Measurements from ENCODE around the gene PACS1. TPM values are rescaled to one million over a fixed set of nuclear protein-coding genes. Genes with fewer than 3 reads are reported as not detected.

Gene PACS1
- total RNA-seq, 1 donor from 2014 or later, result 121 TPM

DNA sequence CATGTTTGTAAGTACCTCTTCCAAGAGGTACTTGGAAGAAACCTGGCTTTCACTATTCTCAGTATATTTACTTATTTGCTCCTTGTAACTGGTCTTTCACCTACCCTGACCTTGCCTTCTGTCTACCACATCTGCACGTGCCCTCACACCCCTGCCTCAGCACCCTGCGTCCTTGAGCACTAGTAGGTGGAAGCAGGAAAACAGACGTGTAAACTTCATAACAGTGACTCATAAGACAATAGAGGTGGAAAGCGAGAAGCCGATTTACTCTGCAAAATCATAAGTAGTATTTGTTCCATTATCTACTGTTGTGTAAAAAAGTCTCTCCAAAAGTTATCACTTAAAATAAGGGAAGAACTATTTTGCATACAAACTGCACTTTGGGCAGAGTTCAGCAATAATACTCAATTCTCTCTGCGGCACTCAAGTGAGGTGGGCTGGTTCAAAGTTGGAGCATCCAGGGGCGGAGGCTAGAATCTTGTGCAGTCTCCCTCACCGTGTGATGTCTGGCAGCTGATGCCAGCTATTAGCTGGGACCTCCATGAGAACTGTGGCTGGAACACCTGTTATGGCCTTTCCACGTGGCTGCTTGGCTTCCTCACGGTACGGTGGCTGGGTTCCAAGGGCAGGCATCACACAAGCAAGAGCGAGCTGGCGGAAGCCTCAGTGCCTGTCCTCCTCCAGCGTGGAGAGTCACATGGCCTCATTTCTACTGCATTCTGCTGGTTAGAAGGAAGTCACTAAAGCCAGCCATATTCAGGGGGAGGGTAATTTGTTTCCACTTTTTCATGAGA, 30.4 kb downstream of the PACS1 start:
- H3K27me3 Mint-ChIP-seq, result no peaks in the 10 kb centered on the region
- H3K9me3 Mint-ChIP-seq, result no peaks in the 10 kb centered on the region
- H3K4me3 Mint-ChIP-seq, result peak overlapping the region; percentile 70
- POLR2A ChIA-PET, result interaction anchor here (0.6 to 3.0 kb wide), 11 partner anchors 11 to 1887 kb away, joined by 3 to 11 read pairs (median 5); no protein-coding TSS in a partner anchor
- ATAC-seq (ENCODE audit: low read depth) (peak; percentile 89), DNase-seq (peak; percentile 41)
- no peak for TF ChIP-seq CTCF (IDR thresholded peaks at IDR 0.05)
- peak overlapping the region; percentile 88 for H3K27ac Mint-ChIP-seq
- peaks cover 62% of the 10 kb centered on the region for H3K4me1 Mint-ChIP-seq
- H3K36me3 Mint-ChIP-seq (ENCODE audit: low read depth), result peaks cover 11% of the 10 kb centered on the region
- CTCF ChIA-PET, result interaction anchor here (1.0 to 1.4 kb wide), 2 partner anchors 18 to 36 kb away, joined by 3 to 4 read pairs; no protein-coding TSS in a partner anchor
- intact Hi-C loops (cut with micrococcal nuclease), result loop anchor here (1.0 to 2.0 kb wide), 3 partner anchors 11 to 32 kb away; no protein-coding TSS in a partner anchor

- peak; percentile 40 for ATAC-seq (ENCODE audit: low read depth)
- ChIA-PET CTCF (interaction anchor here (1.4 kb wide), 1 partner anchor 35 kb away, joined by 4 read pairs; no protein-coding TSS in a partner anchor), POLR2A (interaction anchor here (0.7 to 3.0 kb wide), 11 partner anchors 10 to 1856 kb away, joined by 3 to 11 read pairs (median 5); no protein-coding TSS in a partner anchor)
- DNase-seq, result no peak
- Mint-ChIP-seq H3K4me3 (peak overlapping the region; percentile 70), H3K27ac (peak overlapping the region; percentile 88), H3K4me1 (peaks cover 67% of the 10 kb centered on the region), H3K36me3 (ENCODE audit: low read depth) (peaks cover 13% of the 10 kb centered on the region), H3K9me3 (no peaks in the 10 kb centered on the region), H3K27me3 (no peaks in the 10 kb centered on the region)
- TF ChIP-seq CTCF (IDR thresholded peaks at IDR 0.05), result no peak
- intact Hi-C loops (cut with micrococcal nuclease), result loop anchor here (1.0 to 2.0 kb wide), 2 partner anchors 10 to 32 kb away; no protein-coding TSS in a partner anchor
These were observed 31.0 kb downstream of the PACS1 start for GRCh38 chr11:66101066-66101464.

GRCh38 chr11:66104057-66104638, 34.1 kb downstream of the PACS1 start:
- H3K36me3 Mint-ChIP-seq (ENCODE audit: low read depth), result peaks cover 18% of the 10 kb centered on the region
- H3K27me3 Mint-ChIP-seq, result no peaks in the 10 kb centered on the region
- H3K4me1 Mint-ChIP-seq, result peaks cover 71% of the 10 kb centered on the region
- H3K4me3 Mint-ChIP-seq, result no peak overlapping the region
- ATAC-seq (ENCODE audit: low read depth), result no peak
- POLR2A ChIA-PET, result interaction anchor here (0.6 kb wide), 1 partner anchor 465 kb away, joined by 5 read pairs; no protein-coding TSS in a partner anchor
- no peak for TF ChIP-seq CTCF (IDR thresholded peaks at IDR 0.05)
- H3K27ac Mint-ChIP-seq, result peak overlapping the region; percentile 57
- CTCF ChIA-PET, result no interaction called here
- no peaks in the 10 kb centered on the region for H3K9me3 Mint-ChIP-seq
- no peak for DNase-seq
- intact Hi-C loops (cut with micrococcal nuclease), result no loop called here

- peaks cover 23% of the 10 kb centered on the region for H3K36me3 Mint-ChIP-seq (ENCODE audit: low read depth)
- H3K9me3 Mint-ChIP-seq, result no peaks in the 10 kb centered on the region
- intact Hi-C loops (cut with micrococcal nuclease), result no loop called here
- no peaks in the 10 kb centered on the region for H3K27me3 Mint-ChIP-seq
- TF ChIP-seq CTCF (IDR thresholded peaks at IDR 0.05), result no peak
- peaks cover 78% of the 10 kb centered on the region for H3K4me1 Mint-ChIP-seq
- H3K4me3 Mint-ChIP-seq, result no peak overlapping the region
- H3K27ac Mint-ChIP-seq, result peak overlapping the region; percentile 27
- ChIA-PET CTCF (no interaction called here), POLR2A (interaction anchor here (1.0 to 1.9 kb wide), 2 partner anchors 8 to 20 kb away, joined by 5 read pairs; no protein-coding TSS in a partner anchor)
- ATAC-seq (ENCODE audit: low read depth), result no peak
- no peak for DNase-seq
These were observed 36.9 kb downstream of the PACS1 start for GRCh38 chr11:66106786-66107599.

Data from activated B cell treated with CpG ODN at 0.5 μM for 24 hours (primary cell).